ENCODE data around the gene CDR2. TPM values are rescaled to one million over a fixed set of nuclear protein-coding genes. Genes with fewer than 3 reads are reported as not detected.

CDR2 gene
- total and polyA plus RNA-seq, 9 of the 15 experiments (the other 6 are each of a cell fraction or from before 2014, with no cell fraction given), result 4.6 to 30.3 (median 19.9) TPM

- no peaks in the 10 kb centered on the region for H3K79me2 ChIP-seq (ENCODE audit: control insufficient read depth, insufficient read depth, low read length)
- intact Hi-C loops (cut with micrococcal nuclease) (no loop called here), in situ Hi-C loops (cut with MboI) (no loop called here)
- no peaks in the 10 kb centered on the region for H3K9me1 ChIP-seq (ENCODE audit: control insufficient read depth, insufficient read depth, low read length)
- ChIA-PET POLR2A (no interaction called here), CTCF (ENCODE audit: low intra/inter-chr PET ratio) (no interaction called here)
- no peaks in the 10 kb centered on the region; a peak in 1 of 5 replicates for H3K4me1 ChIP-seq (replicated peaks in 1 of 2; ENCODE audit: control insufficient read depth in 2 of 2, insufficient read depth in 2 of 2, low read length in 2 of 2)
- no peak for FAIRE-seq
- H3K27ac ChIP-seq (ENCODE audit: extremely low read depth, low read depth, low read length), result no peak overlapping the region
- H3K36me3 ChIP-seq (ENCODE audit: control insufficient read depth, insufficient read depth, low read length), result peaks cover 9% of the 10 kb centered on the region
- no peaks in the 10 kb centered on the region for H4K20me1 ChIP-seq (replicated peaks; ENCODE audit: control insufficient read depth, insufficient read depth, low read length)
- WGBS (ENCODE audit: insufficient coverage, low coverage, missing lambda C conversion rate), result 99% methylated on average over 6 of the region's 11 CpGs
- DNase-seq (ENCODE audit: extremely low read depth in 1 of 4, low spot score in 3 of 4), result no peak
- no peak overlapping the region for H2AFZ ChIP-seq (ENCODE audit: low read depth, low read length)
- peaks cover 3% of the 10 kb centered on the region for H3K9me3 ChIP-seq (replicated peaks; ENCODE audit: control insufficient read depth, insufficient read depth, low read depth, low read length)
- no peak overlapping the region for H3K4me3 ChIP-seq
- H3K4me2 ChIP-seq (ENCODE audit: insufficient read depth, low read length), result no peak overlapping the region
- ATAC-seq, result no peak
- H3K9ac ChIP-seq (ENCODE audit: insufficient read depth in 1 of 2, low read depth in 2 of 2, low read length in 2 of 2), result no peak overlapping the region
- no peaks in the 10 kb centered on the region for H3K27me3 ChIP-seq (ENCODE audit: control insufficient read depth in 2 of 2, insufficient read depth in 2 of 2, low read length in 2 of 2)
- BruUV-seq (replicated peaks), result no TSS peak
- no peak for TF ChIP-seq ZFP30 (CRISPR knock-in tag; IDR thresholded peaks at IDR 0.05; ENCODE audit: borderline replicate concordance)
- no peak for TF ChIP-seq KAT7 (CRISPR knock-in tag; IDR thresholded peaks at IDR 0.05; ENCODE audit: borderline replicate concordance)
- TF ChIP-seq CBX3 (IDR thresholded peaks at IDR 0.05; ENCODE audit: borderline replicate concordance in 1 of 2, low read length in 2 of 2), result no peak
- no peak for TF ChIP-seq NR0B1 (IDR thresholded peaks at IDR 0.05; ENCODE audit: partially characterized antibody)
- TF ChIP-seq POLR2AphosphoS5 (IDR thresholded peaks at IDR 0.05; ENCODE audit: control insufficient read depth, insufficient read depth, low read depth, low read length), result no peak
- TF ChIP-seq ZNF740 (CRISPR knock-in tag; IDR thresholded peaks at IDR 0.05), result no peak
- TF ChIP-seq ZNF740 (tag; IDR thresholded peaks at IDR 0.05), result no peak
- no peak for TF ChIP-seq NUFIP1 (IDR thresholded peaks at IDR 0.05; ENCODE audit: partially characterized antibody)
- TF ChIP-seq MXI1 (IDR thresholded peaks at IDR 0.05; ENCODE audit: low read depth, low read length), result no peak
- no peak for TF ChIP-seq TFAM (CRISPR knock-in tag; conservative IDR thresholded peaks at IDR 0.05)
- TF ChIP-seq CXXC5 (CRISPR knock-in tag; IDR thresholded peaks at IDR 0.05), result no peak
- no peak for TF ChIP-seq TRIM28 (IDR thresholded peaks at IDR 0.05)
- no peak for TF ChIP-seq EP300 (IDR thresholded peaks at IDR 0.05; ENCODE audit: low read length)
- no peak for TF ChIP-seq ZFX (CRISPR knock-in tag; IDR thresholded peaks at IDR 0.05)
Observed at GRCh38 chr16:22419908-22420307, 45.5 kb upstream of the CDR2 start.
